NB4 (cell line): ENCODE results near the gene TAF1C.

Experiments used
- CTCF ChIP-seq: IDR thresholded peaks from one replicate; pipeline ENCODE4 v1.5.1; 2012; ENCODE audit warnings: low read depth, low read length
- MAX ChIP-seq: IDR thresholded peaks from 2 replicates; pipeline ENCODE4 v1.6.1; 2011; ENCODE audit warnings: low read depth, low read length
- MYC ChIP-seq: IDR thresholded peaks from 2 replicates; pipeline ENCODE4 v1.6.1; 2011; ENCODE audit warnings: low read depth, low read length
- POLR2A ChIP-seq: IDR thresholded peaks from 2 replicates; pipeline ENCODE4 v1.6.1; 2011; ENCODE audit warnings: mild to moderate bottlenecking; ENCODE audit not compliant: insufficient read length; ENCODE audit errors: extremely low read depth

GRCh38 chr16:84227548-84227947 lies 40.7 kb upstream of the TAF1C start:
- TF ChIP-seq CTCF (no peak), POLR2A (no peak), MAX (no peak), MYC (no peak)
